Activated CD4-positive, alpha-beta T cell treated with anti-CD3 and anti-CD28 coated beads, Interleukin-2, amount 50 U/mL, for 24 hours (primary cell): ENCODE data around the gene FBRSL1.

Source experiments
- DNase-seq, 2 donors: peaks; one replicate each; pipeline ENCODE4 v3.0.0-alpha.2; 2020; ENCODE audit warnings: low read depth in 1 of 2, low spot score in 1 of 2

FBRSL1 gene

GRCh38 chr12:132538663-132538990, 48.7 kb downstream of the FBRSL1 start:
- DNase-seq, result no peak

GRCh38 chr12:132539016-132539773, 49.2 kb downstream of the FBRSL1 start:
- DNase-seq, result no peak

- DNase-seq, result no peak
Observed at GRCh38 chr12:132540436-132540835, 50.5 kb downstream of the FBRSL1 start.

- no peak for DNase-seq
Observed at GRCh38 chr12:132541200-132541599, 51.2 kb downstream of the FBRSL1 start.

GRCh38 chr12:132541996-132542395, 52.0 kb downstream of the FBRSL1 start:
- no peak for DNase-seq

- DNase-seq, result no peak
Observed at GRCh38 chr12:132542661-132543060, 52.7 kb downstream of the FBRSL1 start.

- no peak for DNase-seq
Observed at GRCh38 chr12:132543298-132544079, 53.5 kb downstream of the FBRSL1 start.

- DNase-seq, result no peak
Observed at GRCh38 chr12:132544080-132544397, 54.1 kb downstream of the FBRSL1 start.

- no peak for DNase-seq
Observed at GRCh38 chr12:132544498-132544897, 54.5 kb downstream of the FBRSL1 start.

- no peak for DNase-seq
Observed at GRCh38 chr12:132545164-132545953, 55.4 kb downstream of the FBRSL1 start.

GRCh38 chr12:132545955-132546354, 56.0 kb downstream of the FBRSL1 start:
- no peak for DNase-seq

GRCh38 chr12:132546647-132547046, 56.7 kb downstream of the FBRSL1 start:
- DNase-seq, result no peak

GRCh38 chr12:132547205-132547740, 57.3 kb downstream of the FBRSL1 start:
- no peak for DNase-seq

GRCh38 chr12:132548430-132549058, 58.6 kb downstream of the FBRSL1 start:
- no peak for DNase-seq

GRCh38 chr12:132549059-132549458, 59.1 kb downstream of the FBRSL1 start:
- no peak for DNase-seq

- DNase-seq, result no peak
Observed at GRCh38 chr12:132550014-132550802, 60.3 kb downstream of the FBRSL1 start.

GRCh38 chr12:132550830-132551640, 61.1 kb downstream of the FBRSL1 start:
- DNase-seq, result no peak

- no peak for DNase-seq
Observed at GRCh38 chr12:132551641-132552031, 61.7 kb downstream of the FBRSL1 start.

GRCh38 chr12:132554845-132555630, 65.1 kb downstream of the FBRSL1 start:
- DNase-seq, result no peak
